OCI-LY1 (cell line): ENCODE data around the gene DHRSX.

Experiments used
- EZH2 ChIP-seq: fragments of 200-600 bp; sonication (generic), shearing (Covaris generic); IDR thresholded peaks from 2 replicates; pipeline ENCODE4 v1.8.0; 2017; ENCODE audit warnings: borderline replicate concordance, mixed run types, mild to moderate bottlenecking, antibody characterized with exemption, low read length, moderate library complexity, mixed read lengths
- TF ChIP-seq, protein P1 (sequence below): fragments of 200-600 bp; sonication (generic), shearing (Covaris generic); IDR thresholded peaks from 2 replicates; pipeline ENCODE4 v1.5.1; 2017; ENCODE audit warnings: mild to moderate bottlenecking, antibody characterized with exemption, low read length, moderate library complexity, mixed read lengths

DNA sequence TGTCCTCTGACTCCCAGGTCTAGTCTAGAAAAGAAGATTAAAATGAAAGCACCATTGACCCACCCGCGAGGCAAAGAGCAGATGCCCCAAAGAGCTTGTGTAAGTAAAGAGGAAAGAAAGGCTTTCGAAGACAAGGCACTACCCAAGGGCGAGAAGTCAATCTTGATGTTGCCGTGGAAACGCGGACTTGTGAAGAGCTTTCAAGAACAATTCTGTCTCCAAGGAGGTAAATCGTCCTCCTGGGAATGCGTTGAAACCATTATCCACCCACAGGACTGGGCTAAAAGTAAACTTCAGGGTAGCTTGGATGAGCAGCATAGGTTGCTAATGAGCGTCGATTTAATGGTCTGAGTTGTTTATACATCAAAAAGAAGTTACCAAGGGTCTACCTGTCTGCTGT is 189.3 kb downstream of the DHRSX start:
- TF ChIP-seq, protein P1, sequence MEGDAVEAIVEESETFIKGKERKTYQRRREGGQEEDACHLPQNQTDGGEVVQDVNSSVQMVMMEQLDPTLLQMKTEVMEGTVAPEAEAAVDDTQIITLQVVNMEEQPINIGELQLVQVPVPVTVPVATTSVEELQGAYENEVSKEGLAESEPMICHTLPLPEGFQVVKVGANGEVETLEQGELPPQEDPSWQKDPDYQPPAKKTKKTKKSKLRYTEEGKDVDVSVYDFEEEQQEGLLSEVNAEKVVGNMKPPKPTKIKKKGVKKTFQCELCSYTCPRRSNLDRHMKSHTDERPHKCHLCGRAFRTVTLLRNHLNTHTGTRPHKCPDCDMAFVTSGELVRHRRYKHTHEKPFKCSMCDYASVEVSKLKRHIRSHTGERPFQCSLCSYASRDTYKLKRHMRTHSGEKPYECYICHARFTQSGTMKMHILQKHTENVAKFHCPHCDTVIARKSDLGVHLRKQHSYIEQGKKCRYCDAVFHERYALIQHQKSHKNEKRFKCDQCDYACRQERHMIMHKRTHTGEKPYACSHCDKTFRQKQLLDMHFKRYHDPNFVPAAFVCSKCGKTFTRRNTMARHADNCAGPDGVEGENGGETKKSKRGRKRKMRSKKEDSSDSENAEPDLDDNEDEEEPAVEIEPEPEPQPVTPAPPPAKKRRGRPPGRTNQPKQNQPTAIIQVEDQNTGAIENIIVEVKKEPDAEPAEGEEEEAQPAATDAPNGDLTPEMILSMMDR = no peak
- no peak for TF ChIP-seq EZH2
